HG03280 (cell line): Measurements from ENCODE around the gene BAZ1A.

ENCODE experiments used
- ATAC-seq: cut with Tn5 transposase; IDR thresholded peaks from one replicate; pipeline ENCODE4 v1.9.1; 2021; ENCODE audit warnings: mild to moderate bottlenecking, moderate library complexity; ENCODE audit not compliant: unreplicated experiment

Gene BAZ1A, protein sequence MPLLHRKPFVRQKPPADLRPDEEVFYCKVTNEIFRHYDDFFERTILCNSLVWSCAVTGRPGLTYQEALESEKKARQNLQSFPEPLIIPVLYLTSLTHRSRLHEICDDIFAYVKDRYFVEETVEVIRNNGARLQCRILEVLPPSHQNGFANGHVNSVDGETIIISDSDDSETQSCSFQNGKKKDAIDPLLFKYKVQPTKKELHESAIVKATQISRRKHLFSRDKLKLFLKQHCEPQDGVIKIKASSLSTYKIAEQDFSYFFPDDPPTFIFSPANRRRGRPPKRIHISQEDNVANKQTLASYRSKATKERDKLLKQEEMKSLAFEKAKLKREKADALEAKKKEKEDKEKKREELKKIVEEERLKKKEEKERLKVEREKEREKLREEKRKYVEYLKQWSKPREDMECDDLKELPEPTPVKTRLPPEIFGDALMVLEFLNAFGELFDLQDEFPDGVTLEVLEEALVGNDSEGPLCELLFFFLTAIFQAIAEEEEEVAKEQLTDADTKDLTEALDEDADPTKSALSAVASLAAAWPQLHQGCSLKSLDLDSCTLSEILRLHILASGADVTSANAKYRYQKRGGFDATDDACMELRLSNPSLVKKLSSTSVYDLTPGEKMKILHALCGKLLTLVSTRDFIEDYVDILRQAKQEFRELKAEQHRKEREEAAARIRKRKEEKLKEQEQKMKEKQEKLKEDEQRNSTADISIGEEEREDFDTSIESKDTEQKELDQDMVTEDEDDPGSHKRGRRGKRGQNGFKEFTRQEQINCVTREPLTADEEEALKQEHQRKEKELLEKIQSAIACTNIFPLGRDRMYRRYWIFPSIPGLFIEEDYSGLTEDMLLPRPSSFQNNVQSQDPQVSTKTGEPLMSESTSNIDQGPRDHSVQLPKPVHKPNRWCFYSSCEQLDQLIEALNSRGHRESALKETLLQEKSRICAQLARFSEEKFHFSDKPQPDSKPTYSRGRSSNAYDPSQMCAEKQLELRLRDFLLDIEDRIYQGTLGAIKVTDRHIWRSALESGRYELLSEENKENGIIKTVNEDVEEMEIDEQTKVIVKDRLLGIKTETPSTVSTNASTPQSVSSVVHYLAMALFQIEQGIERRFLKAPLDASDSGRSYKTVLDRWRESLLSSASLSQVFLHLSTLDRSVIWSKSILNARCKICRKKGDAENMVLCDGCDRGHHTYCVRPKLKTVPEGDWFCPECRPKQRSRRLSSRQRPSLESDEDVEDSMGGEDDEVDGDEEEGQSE (N-terminal part only)

DNA sequence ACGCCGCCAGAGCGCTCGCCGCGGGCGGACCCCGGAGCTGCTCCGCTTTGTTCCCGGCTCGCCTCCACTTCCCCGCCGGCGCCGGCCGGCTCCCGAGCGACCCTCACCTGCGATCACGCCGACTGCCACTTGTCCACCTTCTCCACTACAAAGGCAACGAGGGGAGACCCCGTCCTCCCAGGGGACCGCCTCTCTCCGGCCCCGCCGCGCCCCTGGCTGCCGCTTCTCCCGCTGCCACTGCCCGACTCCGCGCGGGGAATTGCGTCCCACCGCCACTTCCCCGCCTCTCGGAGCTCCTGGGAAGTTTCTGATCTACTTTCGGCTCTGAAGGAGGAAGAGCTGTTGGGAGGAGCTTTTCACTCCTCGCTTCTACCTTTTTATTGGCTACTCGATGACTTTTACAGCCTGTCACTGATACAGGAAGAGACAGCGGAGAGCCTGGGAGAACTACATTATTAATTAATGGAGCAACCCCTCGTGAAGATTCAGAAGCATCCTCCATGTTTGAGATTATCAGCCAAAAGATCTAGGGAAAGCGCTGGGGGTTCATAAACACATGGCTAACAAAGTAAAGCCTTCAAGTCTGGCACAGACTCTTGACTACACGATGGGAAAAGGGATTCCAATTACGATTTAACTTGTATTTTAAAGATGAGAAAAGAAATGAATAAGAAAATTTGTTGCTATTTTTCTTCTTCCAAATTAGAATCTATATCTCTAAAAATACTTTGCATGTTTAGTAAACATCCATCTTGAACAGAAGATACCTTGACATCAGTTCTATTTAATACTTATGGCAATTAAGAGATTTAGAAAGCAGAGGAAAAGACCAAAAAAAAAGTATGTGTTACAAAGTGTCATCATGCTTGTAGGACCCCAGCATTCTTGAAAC is at the start of gene BAZ1A:
TSS of gene BAZ1A (minus strand) at position 330 of the 892 bp plus-strand sequence. CDS start 756 bp downstream, outside the sequence.
- ATAC-seq, result peak; percentile 16

DNA sequence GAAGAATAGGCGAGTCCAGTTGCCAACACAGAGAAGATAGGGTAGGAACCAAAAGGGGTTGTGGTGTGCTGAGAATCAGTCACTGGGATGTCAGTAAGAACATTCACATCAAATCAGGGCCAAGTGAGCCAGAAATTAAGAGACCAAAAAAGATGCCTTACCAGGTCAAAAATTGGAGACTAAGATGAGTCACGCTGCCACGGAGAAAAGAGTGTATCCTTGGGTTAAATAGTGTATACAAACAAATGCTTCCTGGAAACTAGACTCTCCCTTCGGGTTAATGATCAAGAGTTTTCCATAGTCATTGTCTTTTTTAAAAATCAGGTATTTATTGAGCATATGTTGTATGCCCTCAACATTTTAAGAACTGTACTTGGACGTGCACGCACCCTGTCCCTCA is 45.2 kb upstream of the BAZ1A start:
- no peak for ATAC-seq

DNA sequence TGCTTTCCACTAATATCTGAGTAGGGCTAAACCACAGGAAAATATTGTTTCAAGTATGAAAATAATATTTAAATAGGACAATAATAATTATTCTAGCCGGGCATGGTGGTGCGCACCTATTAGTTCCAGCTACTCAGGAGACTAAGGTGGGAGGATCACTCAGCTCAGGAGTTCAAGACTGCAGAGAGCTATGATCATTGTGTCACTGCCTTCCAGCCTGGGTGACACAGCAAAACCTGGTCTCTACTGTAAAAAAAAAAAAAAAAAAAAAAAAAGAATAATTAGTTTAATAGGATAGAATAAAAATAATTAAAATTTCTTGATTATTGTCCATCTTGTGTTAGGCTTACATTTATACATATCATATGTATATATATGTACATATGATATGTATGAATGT is 38.5 kb upstream of the BAZ1A start:
- ATAC-seq, result no peak

DNA sequence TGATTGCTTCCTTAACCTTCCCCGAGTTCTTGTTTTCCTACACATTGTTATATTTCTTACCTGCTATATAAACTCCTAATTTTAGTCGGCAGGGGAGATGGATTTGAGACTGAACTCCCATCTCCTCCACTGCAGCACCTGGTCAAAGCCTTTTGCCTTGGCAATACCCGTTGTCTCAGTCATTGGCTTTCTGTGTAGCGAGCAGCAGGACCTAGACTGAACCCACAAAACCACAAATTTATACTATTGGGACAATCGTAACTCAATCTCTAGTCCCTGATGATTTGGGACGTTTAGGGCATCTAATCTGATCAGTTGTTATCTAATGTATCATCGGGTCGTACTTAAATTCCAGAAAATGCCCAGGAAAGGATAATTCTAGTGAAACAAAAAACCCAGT is 37.8 kb upstream of the BAZ1A start:
- ATAC-seq, result no peak

DNA sequence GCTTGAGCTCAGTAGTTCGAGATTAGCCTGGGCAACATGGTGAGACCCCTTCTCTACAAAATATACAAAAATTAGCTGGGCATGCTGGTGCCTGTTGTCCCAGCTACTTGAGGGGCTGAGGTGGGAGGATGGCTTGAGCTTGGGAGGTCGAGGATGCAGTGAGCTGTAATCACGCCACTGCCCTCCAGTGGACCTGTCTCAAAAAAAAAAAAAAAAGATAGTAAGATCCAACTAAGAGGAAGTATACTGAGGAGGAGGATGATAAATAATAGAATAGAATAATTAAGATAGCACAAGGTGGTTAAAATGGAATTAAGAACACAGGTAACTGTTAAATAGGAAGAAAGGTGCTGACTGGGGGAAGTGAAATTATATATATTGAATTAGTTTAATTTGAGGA is 37.0 kb upstream of the BAZ1A start:
- ATAC-seq, result no peak

DNA sequence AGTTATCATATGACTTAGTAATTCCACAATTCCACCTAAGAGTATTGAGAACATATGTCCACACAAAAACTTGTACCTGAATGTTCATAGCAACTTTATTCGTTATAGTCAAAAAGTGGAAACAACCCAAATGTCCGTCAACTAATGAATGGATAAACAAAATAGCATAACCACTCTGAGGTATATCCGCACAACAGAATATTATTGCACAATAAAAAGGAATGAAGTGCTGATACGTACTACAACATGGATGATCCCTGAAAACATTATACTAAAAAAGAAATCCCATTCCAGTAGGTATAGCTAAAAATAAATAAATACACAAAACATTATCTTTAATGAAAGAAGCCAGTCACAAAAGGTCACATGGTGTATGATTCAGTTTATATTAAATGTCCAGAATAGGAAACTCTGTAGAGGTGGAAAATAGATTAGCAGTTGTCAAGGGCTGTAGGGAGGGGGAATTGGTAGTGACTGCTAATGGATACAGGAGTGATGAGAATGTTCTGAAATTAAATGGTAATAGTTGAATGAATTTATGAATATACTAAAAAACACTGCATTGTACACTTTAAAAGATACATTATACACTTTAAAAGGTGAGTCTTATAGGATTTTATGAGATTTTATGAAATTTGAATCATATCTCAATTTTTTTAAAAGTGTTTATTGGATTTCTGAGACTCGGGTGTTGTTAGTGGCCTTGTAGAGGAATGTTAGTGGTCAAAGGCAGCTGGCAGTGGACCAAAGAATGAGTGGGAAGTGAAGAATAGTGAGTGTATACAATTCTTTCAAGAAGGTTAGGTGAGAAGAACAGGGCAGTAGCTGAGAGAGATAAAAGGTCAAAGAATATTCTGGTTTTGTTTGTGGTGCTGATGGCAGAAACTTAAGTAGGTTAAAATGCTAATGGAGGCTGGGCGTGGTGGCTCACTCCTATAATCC is 36.3 kb upstream of the BAZ1A start:
- ATAC-seq, result no peak

DNA sequence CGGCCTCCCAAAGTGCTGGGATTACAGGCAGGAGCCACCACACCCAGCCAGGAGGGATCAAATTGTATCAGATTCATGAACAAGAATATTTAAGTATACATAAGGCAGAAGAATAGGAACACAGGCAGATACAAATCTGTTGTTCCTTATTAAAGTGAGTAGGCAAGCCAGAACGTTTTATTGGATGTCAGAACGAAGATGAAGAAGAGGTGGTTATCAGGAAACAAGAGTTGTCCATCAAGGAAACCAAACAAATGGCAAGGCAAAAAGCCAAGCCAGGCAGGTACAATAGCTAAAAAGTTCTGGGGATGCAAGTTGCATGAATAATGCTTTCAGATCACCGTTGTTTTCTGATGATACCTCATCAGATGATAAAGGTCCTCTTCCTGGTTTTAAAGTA is 31.1 kb upstream of the BAZ1A start:
- no peak for ATAC-seq

DNA sequence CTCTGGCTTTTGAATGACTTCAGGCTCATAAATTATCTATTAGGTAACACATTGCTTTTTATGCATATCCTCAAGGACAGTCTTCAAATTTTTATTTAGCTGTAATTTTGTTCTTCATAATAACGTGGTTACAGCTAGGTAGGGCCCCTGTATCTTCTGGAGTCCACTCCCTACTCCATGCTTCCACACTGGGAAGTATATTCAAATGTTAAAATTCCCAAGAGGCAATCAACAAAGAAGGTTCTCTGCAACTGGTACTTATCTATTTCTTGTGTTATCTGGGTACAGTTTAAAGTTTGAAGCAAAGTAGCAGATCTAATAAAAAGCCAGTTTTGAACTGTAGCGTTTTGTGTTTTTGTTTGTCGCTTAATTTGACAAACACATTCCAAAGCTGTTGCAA is 20.1 kb upstream of the BAZ1A start:
- ATAC-seq, result no peak

DNA sequence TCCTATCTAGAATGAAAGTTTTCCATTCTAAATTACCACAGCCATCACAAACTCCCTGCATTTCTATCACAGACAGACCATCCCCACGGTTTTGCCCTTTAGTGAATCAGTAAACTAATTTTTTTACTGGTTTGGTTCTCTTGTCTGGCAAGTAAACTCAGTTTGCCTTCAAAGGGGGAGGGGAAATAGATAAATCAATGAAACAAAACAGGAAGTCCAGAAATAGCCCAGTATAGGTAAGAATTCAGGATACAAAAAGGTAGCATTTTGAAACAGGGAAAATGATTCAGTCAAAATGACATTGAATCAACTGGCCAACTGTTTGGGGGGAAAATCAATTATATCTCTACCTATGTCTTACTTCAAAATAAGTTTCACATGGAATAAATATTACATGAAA is 15.8 kb upstream of the BAZ1A start:
- no peak for ATAC-seq

DNA sequence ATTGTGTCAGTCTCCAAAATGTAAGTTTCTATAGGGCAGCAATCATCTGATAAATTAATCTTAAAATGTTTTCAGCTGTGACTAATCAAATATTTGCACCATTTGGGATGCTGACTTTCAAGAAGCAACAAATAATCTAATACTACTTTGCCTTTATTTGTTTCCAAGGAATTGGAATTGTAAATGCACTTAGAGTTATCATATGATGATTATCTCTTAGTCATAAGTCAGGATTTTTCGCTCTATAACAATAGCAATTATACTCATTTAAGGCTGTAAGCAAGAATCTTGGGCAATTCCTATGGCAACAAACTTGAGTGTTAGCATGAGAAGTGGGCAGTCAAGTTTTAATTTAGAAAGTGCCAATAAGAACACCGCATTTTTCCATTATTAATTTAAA is 13.0 kb upstream of the BAZ1A start:
- no peak for ATAC-seq

DNA sequence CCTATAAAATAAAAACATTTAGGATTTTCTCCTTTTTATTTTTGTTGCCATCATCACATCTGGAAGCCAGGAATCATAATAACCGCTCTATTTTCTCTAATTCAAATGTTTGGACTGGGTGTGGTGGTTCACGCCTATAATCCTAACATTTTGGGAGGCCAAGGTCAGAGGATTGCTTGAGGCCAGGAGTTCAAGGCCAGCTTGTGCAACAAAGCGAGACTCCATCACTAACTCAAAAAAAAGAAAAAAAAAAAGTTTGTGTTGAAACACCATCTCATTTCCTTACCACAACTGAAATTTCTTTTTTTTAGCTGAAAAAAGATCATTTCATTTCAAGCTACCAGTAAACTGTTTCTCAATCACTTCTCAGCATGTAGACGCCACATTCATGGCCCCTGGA is 8.8 kb upstream of the BAZ1A start:
- no peak for ATAC-seq

DNA sequence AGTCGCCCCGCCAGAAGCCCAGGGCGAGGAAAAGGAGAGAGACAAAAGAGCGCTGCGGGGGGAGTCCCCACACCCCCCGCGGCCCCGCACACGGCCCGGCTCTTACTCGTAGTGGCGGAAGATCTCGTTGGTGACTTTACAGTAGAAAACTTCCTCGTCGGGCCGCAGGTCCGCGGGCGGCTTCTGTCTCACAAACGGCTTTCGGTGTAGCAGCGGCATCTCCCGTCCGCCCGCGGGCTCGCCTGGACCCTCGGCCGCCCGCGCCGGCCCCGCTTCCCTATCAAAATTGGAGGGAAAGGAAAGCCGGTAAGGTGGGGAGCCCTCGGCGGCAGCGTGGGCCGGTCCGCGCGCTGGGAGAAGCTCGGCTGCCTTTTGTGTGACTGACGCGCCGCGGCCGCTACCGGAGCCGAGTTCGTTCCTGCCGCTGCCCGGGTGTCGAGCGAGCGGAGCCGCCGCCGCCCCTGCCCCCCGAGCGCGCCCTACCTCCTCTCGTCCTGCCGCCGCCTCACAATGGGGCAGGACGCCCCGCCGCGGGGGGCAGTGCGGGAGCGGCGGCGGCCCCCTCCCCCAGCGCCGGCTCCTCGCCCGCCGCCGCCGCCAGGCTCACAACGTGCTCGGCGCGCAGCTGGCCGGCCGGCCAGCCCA is 652 bp downstream of the BAZ1A start:
- ATAC-seq, result peak; percentile 35

DNA sequence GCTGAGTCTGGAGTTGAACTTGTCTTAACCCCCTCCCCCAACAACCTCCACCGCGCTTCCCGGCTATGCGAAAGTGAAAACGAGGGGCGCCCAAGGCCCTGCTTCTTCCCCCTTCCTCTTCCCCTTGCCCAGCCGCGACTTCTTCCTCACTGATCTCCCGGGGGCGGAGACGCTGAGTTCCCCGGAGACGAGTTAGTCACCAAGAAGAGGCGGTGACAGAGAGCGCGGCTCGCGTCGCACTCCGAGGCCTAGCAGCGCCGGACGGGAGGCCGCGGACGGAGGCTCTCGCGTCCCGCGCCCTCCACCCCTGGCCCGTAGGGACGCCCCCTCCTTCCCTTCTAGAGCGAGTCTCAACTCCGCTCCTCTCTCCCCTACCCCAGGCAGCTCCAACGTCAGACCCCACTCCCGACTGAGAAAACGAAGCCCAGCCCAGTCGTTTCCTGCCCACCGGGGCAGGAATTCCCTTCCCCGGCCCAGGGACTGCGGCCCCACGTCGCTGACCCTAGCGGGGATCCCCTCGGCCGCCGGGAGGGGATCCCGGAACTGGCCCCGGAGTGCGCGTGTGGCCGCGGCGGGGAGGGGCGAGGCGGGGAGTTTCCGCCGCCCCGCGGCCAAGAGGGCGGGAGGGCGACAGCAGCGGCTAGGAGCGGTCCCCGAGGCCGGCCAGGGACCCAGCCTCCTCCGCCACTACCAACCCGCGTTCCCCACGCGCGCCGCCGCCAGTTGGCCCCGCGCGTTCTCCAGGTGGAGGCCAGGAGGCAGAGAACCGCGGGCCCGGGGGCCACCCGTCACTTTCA is 1.4 kb downstream of the BAZ1A start:
- ATAC-seq, result peak; percentile 59

DNA sequence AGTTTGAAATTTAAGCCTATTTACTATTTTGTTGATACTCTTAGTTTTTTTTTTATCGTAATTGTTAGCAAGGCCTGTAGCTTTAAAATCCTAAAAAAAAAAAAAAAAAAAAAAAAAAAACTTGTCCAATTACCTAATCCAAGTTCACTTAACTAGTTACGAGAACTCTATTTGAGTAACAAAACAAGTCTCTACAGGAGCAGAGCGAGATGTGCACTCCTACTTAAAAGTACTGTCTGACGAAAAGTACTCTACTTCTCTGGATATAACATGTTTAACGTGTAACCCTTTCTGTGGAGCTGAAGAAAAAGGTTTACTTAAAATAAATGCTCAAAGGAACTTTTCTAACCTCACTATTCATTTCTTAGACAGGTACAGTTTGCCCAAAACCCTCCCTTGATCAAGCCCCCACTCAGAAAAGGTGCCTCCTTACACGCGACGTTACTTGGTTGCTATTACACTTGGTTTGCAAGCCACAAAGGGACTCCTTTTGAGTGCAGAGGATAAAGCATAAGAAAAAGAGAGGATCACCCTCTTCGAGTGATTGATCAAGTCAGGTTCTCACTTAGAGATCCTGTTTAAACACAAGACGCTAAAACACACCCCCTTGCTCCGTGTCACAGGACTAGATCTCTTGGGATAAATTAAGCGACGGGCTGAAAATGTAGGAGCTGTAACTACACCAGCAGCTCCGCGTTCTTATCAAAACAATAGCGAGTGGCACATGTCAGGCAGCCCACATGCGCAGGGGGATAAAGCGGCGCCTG is 2.2 kb downstream of the BAZ1A start:
- peak; percentile 8 for ATAC-seq

DNA sequence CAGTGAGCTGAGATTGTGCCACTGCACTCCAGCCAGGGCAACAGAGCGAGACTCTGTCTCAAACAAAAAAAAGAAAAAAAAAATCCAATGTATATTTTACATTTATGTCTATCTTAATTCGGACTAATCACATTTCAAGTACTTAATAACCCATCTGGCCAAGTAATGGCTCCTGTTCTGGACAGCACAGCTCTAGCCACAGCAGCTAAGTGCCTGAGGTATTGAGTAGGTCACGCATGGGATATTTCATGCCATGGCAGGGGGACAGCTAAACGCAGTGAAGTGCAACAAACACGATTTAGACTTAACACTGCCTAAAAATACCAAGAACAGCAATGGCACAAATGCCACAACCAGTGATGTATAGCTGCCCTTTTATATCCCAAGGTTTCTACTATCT is 8.0 kb downstream of the BAZ1A start:
- no peak for ATAC-seq

DNA sequence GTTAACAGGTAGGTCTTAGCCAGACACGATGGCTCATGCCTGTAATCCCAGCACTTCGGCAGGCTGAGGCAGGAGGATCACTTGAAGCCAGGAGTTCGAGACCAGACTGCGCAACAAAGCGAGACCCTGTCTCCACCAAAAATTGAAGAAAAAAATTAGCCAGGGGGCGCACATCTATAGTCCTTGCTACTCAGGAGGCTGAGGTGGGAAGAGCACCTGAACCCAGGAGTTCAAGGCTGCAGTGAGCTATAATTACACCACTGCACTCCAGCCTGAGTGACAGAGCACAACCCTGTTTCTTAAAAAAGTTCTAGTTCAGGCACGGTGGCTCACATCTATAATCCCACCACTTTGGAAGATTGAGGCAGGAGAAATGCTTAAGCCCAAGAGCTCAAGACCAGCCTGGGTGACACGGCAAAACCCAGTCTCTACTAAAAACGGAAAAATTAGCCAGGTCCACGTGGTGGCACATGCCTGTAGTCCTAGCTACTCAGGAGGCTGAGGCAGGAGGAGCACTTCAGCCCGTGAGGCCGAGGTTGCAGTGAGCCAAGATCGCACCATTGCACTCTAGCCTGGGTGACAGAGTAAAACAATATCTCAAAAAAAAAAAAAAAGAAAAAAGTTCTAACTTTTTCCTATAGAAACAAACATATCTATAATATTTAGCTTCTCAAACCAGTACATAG is 9.1 kb downstream of the BAZ1A start:
- no peak for ATAC-seq

DNA sequence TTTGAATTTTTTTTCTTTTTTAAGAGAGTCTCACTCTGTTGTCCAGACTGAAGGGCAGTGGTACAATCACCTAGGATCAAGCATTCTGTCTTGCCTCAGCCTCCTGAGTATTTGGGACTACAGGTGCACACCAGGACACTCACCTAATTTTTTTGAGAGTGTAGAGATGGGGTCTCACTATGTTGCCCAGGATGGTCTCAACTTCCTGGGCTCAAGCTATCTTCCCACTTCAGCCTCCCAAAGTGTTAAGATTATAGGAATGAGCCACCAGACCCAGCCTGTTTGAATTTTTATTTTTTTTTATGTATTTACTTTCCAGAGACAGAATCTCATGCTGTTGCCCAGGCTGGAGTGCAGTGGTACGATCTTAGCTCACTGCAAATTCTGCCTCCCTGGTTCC is 11.3 kb downstream of the BAZ1A start:
- ATAC-seq, result no peak
